ENCODE data around the gene C1orf74.

The C1orf74 gene
- total RNA-seq: 0 to 0.87 (median 0.19) reads per million in 3 donors

GRCh38 chr1:209784265-209785169, at the start of gene C1orf74:
C1orf74 (minus strand) TSS chr1:209784559; CDS start chr1:209783634, 925 bp downstream.
- Histone ChIP-seq H3K36me3 (ENCODE audit: control insufficient read depth, insufficient read depth, low read length) (peaks cover 25% of the 10 kb centered on the region), H3K9me3 (ENCODE audit: control insufficient read depth, low read length) (no peaks in the 10 kb centered on the region), H3K4me1 (ENCODE audit: control insufficient read depth, insufficient read depth, low read length, poor library complexity, severe bottlenecking) (peaks cover 8% of the 10 kb centered on the region), H3K27ac (ENCODE audit: insufficient read depth, low read length, poor library complexity, severe bottlenecking) (peak within 1 kb of the TSS; percentile 70), H3K27me3 (replicated peaks; ENCODE audit: control insufficient read depth, insufficient read depth, low read length, poor library complexity, severe bottlenecking) (no peaks in the 10 kb centered on the region), H3K4me3 (ENCODE audit: insufficient read depth, low read depth, low read length, poor library complexity, severe bottlenecking) (peak within 1 kb of the TSS; percentile 58)
- DNase-seq: peak; percentile 98 to 100 (median 99)

GRCh38 chr1:209831615-209832014, 47.3 kb upstream of the C1orf74 start:
- no peak overlapping the region for H3K27ac ChIP-seq (ENCODE audit: insufficient read depth, low read length, poor library complexity, severe bottlenecking)
- DNase-seq: no peak
- H3K9me3 ChIP-seq (ENCODE audit: control insufficient read depth, low read length): no peaks in the 10 kb centered on the region
- H3K4me3 ChIP-seq (ENCODE audit: insufficient read depth, low read depth, low read length, poor library complexity, severe bottlenecking): no peak overlapping the region
- H3K4me1 ChIP-seq (ENCODE audit: control insufficient read depth, insufficient read depth, low read length, poor library complexity, severe bottlenecking): peaks cover 3% of the 10 kb centered on the region
- H3K36me3 ChIP-seq (ENCODE audit: control insufficient read depth, insufficient read depth, low read length): peaks cover 48% of the 10 kb centered on the region
- no peaks in the 10 kb centered on the region for H3K27me3 ChIP-seq (replicated peaks; ENCODE audit: control insufficient read depth, insufficient read depth, low read length, poor library complexity, severe bottlenecking)

- Histone ChIP-seq H3K27me3 (replicated peaks; ENCODE audit: control insufficient read depth, insufficient read depth, low read length, poor library complexity, severe bottlenecking) (no peaks in the 10 kb centered on the region), H3K9me3 (ENCODE audit: control insufficient read depth, low read length) (no peaks in the 10 kb centered on the region), H3K27ac (ENCODE audit: insufficient read depth, low read length, poor library complexity, severe bottlenecking) (no peak overlapping the region), H3K36me3 (ENCODE audit: control insufficient read depth, insufficient read depth, low read length) (peaks cover 39% of the 10 kb centered on the region), H3K4me1 (ENCODE audit: control insufficient read depth, insufficient read depth, low read length, poor library complexity, severe bottlenecking) (peaks cover 3% of the 10 kb centered on the region), H3K4me3 (ENCODE audit: insufficient read depth, low read depth, low read length, poor library complexity, severe bottlenecking) (no peak overlapping the region)
- DNase-seq: no peak
Observed at GRCh38 chr1:209830722-209831121, 46.4 kb upstream of the C1orf74 start.

- no peak overlapping the region for H3K4me3 ChIP-seq (ENCODE audit: insufficient read depth, low read depth, low read length, poor library complexity, severe bottlenecking)
Observed at GRCh38 chr1:209829716-209830115, 45.4 kb upstream of the C1orf74 start.

GRCh38 chr1:209827384-209828262, 43.3 kb upstream of the C1orf74 start, which contains the start of gene UTP25:
UTP25 (plus strand) TSS chr1:209827972; CDS start chr1:209828064, 92 bp downstream.
- Histone ChIP-seq H3K4me3 (ENCODE audit: insufficient read depth, low read depth, low read length, poor library complexity, severe bottlenecking) (peak within 1 kb of the TSS; percentile 74), H3K27ac (ENCODE audit: insufficient read depth, low read length, poor library complexity, severe bottlenecking) (peak within 1 kb of the TSS; percentile 75), H3K36me3 (ENCODE audit: control insufficient read depth, insufficient read depth, low read length) (peaks cover 8% of the 10 kb centered on the region), H3K9me3 (ENCODE audit: control insufficient read depth, low read length) (no peaks in the 10 kb centered on the region), H3K4me1 (ENCODE audit: control insufficient read depth, insufficient read depth, low read length, poor library complexity, severe bottlenecking) (peaks cover 3% of the 10 kb centered on the region), H3K27me3 (replicated peaks; ENCODE audit: control insufficient read depth, insufficient read depth, low read length, poor library complexity, severe bottlenecking) (no peaks in the 10 kb centered on the region)
- DNase-seq: peak; percentile 81 to 88 (median 86)

More at GRCh38 chr1:209829716-209830115, 45.4 kb upstream of the C1orf74 start:
- Histone ChIP-seq H3K27ac (ENCODE audit: insufficient read depth, low read length, poor library complexity, severe bottlenecking) (no peak overlapping the region), H3K27me3 (replicated peaks; ENCODE audit: control insufficient read depth, insufficient read depth, low read length, poor library complexity, severe bottlenecking) (no peaks in the 10 kb centered on the region), H3K4me1 (ENCODE audit: control insufficient read depth, insufficient read depth, low read length, poor library complexity, severe bottlenecking) (peaks cover 3% of the 10 kb centered on the region), H3K36me3 (ENCODE audit: control insufficient read depth, insufficient read depth, low read length) (peaks cover 29% of the 10 kb centered on the region), H3K9me3 (ENCODE audit: control insufficient read depth, low read length) (no peaks in the 10 kb centered on the region)
- DNase-seq: no peak

GRCh38 chr1:209825591-209826434, 41.5 kb upstream of the C1orf74 start:
- no peaks in the 10 kb centered on the region for H3K27me3 ChIP-seq (replicated peaks; ENCODE audit: control insufficient read depth, insufficient read depth, low read length, poor library complexity, severe bottlenecking)
- no peak overlapping the region for H3K4me3 ChIP-seq (ENCODE audit: insufficient read depth, low read depth, low read length, poor library complexity, severe bottlenecking)
- no peak overlapping the region for H3K27ac ChIP-seq (ENCODE audit: insufficient read depth, low read length, poor library complexity, severe bottlenecking)
- no peak for DNase-seq
- H3K36me3 ChIP-seq (ENCODE audit: control insufficient read depth, insufficient read depth, low read length): no peaks in the 10 kb centered on the region
- no peaks in the 10 kb centered on the region for H3K9me3 ChIP-seq (ENCODE audit: control insufficient read depth, low read length)
- peaks cover 3% of the 10 kb centered on the region for H3K4me1 ChIP-seq (ENCODE audit: control insufficient read depth, insufficient read depth, low read length, poor library complexity, severe bottlenecking)

- Histone ChIP-seq H3K36me3 (ENCODE audit: control insufficient read depth, insufficient read depth, low read length) (no peaks in the 10 kb centered on the region), H3K9me3 (ENCODE audit: control insufficient read depth, low read length) (no peaks in the 10 kb centered on the region), H3K4me1 (ENCODE audit: control insufficient read depth, insufficient read depth, low read length, poor library complexity, severe bottlenecking) (no peaks in the 10 kb centered on the region), H3K27me3 (replicated peaks; ENCODE audit: control insufficient read depth, insufficient read depth, low read length, poor library complexity, severe bottlenecking) (no peaks in the 10 kb centered on the region), H3K27ac (ENCODE audit: insufficient read depth, low read length, poor library complexity, severe bottlenecking) (no peak overlapping the region), H3K4me3 (ENCODE audit: insufficient read depth, low read depth, low read length, poor library complexity, severe bottlenecking) (no peak overlapping the region)
- DNase-seq: no peak
Observed at GRCh38 chr1:209823143-209824041, 39.0 kb upstream of the C1orf74 start.

- no peak for DNase-seq
- no peaks in the 10 kb centered on the region for H3K36me3 ChIP-seq (ENCODE audit: control insufficient read depth, insufficient read depth, low read length)
- H3K4me1 ChIP-seq (ENCODE audit: control insufficient read depth, insufficient read depth, low read length, poor library complexity, severe bottlenecking): no peaks in the 10 kb centered on the region
- H3K27ac ChIP-seq (ENCODE audit: insufficient read depth, low read length, poor library complexity, severe bottlenecking): no peak overlapping the region
- H3K9me3 ChIP-seq (ENCODE audit: control insufficient read depth, low read length): no peaks in the 10 kb centered on the region
- H3K27me3 ChIP-seq (replicated peaks; ENCODE audit: control insufficient read depth, insufficient read depth, low read length, poor library complexity, severe bottlenecking): no peaks in the 10 kb centered on the region
- no peak overlapping the region for H3K4me3 ChIP-seq (ENCODE audit: insufficient read depth, low read depth, low read length, poor library complexity, severe bottlenecking)
Observed at GRCh38 chr1:209822706-209823105, 38.3 kb upstream of the C1orf74 start.
